ENCODE data around the gene SRSF1. TPM values are rescaled to one million over a fixed set of nuclear protein-coding genes. Genes with fewer than 3 reads are reported as not detected.

The SRSF1 gene
- total and polyA plus RNA-seq, 2 experiments from 2014 or later, result 107 to 175 TPM

GRCh38 chr17:57954397-57955182 lies 52.5 kb downstream of the SRSF1 start:
- H3K9me3 ChIP-seq (ENCODE audit: low read depth), result no peaks in the 10 kb centered on the region
- peak overlapping the region; percentile 85 for H3K4me3 ChIP-seq
- H3K36me3 ChIP-seq (replicated peaks; ENCODE audit: insufficient read depth, low read depth), result no peaks in the 10 kb centered on the region
- peaks cover 39% of the 10 kb centered on the region for H3K79me2 ChIP-seq
- H3K4me1 ChIP-seq (ENCODE audit: insufficient read depth), result peaks cover 38% of the 10 kb centered on the region
- H3K27me3 ChIP-seq, result no peaks in the 10 kb centered on the region
- WGBS (ENCODE audit: low lambda C conversion rate, missing lambda C conversion rate), result 4% methylated on average over 10 of the region's 85 CpGs
- TF ChIP-seq CTCF (IDR thresholded peaks at IDR 0.05; ENCODE audit: poor library complexity) (no peak), EZH2 (IDR thresholded peaks at IDR 0.05; ENCODE audit: borderline replicate concordance) (no peak), EZH2phosphoT487 (IDR thresholded peaks at IDR 0.05; ENCODE audit: low read depth, severe bottlenecking, unreplicated experiment) (no peak)
- H2AFZ ChIP-seq, result peak overlapping the region; percentile 88
- peak overlapping the region; percentile 93 for H3K4me2 ChIP-seq
- H3K9me2 ChIP-seq (replicated peaks; ENCODE audit: insufficient read depth), result no peaks in the 10 kb centered on the region
- peak overlapping the region; percentile 89 for H3K27ac ChIP-seq
- H4K20me1 ChIP-seq (ENCODE audit: insufficient read depth, poor library complexity, severe bottlenecking), result no peaks in the 10 kb centered on the region
- peak; percentile 70 for DNase-seq (ENCODE audit: low spot score)

- H3K27me3 ChIP-seq, result no peaks in the 10 kb centered on the region
- no peak overlapping the region for H2AFZ ChIP-seq
- no peak for DNase-seq (ENCODE audit: low spot score)
- peak overlapping the region; percentile 85 for H3K4me3 ChIP-seq
- peaks cover 43% of the 10 kb centered on the region for H3K79me2 ChIP-seq
- no peaks in the 10 kb centered on the region for H4K20me1 ChIP-seq (ENCODE audit: insufficient read depth, poor library complexity, severe bottlenecking)
- WGBS (ENCODE audit: low lambda C conversion rate, missing lambda C conversion rate), result 68% methylated on average over 13 of the region's 13 CpGs
- peak overlapping the region; percentile 93 for H3K4me2 ChIP-seq
- H3K4me1 ChIP-seq (ENCODE audit: insufficient read depth), result peaks cover 46% of the 10 kb centered on the region
- no peaks in the 10 kb centered on the region for H3K9me2 ChIP-seq (replicated peaks; ENCODE audit: insufficient read depth)
- no peaks in the 10 kb centered on the region for H3K9me3 ChIP-seq (ENCODE audit: low read depth)
- H3K36me3 ChIP-seq (replicated peaks; ENCODE audit: insufficient read depth, low read depth), result no peaks in the 10 kb centered on the region
- TF ChIP-seq EZH2phosphoT487 (IDR thresholded peaks at IDR 0.05; ENCODE audit: low read depth, severe bottlenecking, unreplicated experiment), result no peak
- peak overlapping the region; percentile 89 for H3K27ac ChIP-seq
These were observed 53.2 kb downstream of the SRSF1 start for GRCh38 chr17:57953705-57954396.

Small RNA genes within 50 kb of the gene (small RNA-seq; reads per million reads assigned to genes)
- not detected for gene AC015813.4

Other genes starting within 250 kb of the SRSF1 start
- 21.9 and 35.1 TPM in 2 replicates for gene MRPS23, start 157.2 kb downstream of the SRSF1 start, total RNA-seq
- 44.2 and 50.4 TPM in 2 replicates for gene MRPS23, start 157.2 kb downstream of the SRSF1 start, polyA plus RNA-seq
- gene CUEDC1, start 51.8 kb downstream of the SRSF1 start, total RNA-seq, result 9.3 and 11.6 TPM in 2 replicates
- 23.3 and 27.4 TPM in 2 replicates for gene CUEDC1, start 51.8 kb downstream of the SRSF1 start, polyA plus RNA-seq
- gene VEZF1, start 19.0 kb downstream of the SRSF1 start, total RNA-seq, result 56.0 and 57.3 TPM in 2 replicates
- 19.1 and 20.9 TPM in 2 replicates for gene VEZF1, start 19.0 kb downstream of the SRSF1 start, polyA plus RNA-seq
- 19.0 and 23.2 TPM in 2 replicates for gene DYNLL2, start 76.2 kb upstream of the SRSF1 start, total RNA-seq
- 2.2 and 2.7 TPM in 2 replicates for gene DYNLL2, start 76.2 kb upstream of the SRSF1 start, polyA plus RNA-seq
- not detected in 2 replicates for gene OR4D1, start 141.1 kb upstream of the SRSF1 start, total RNA-seq
- not detected in 2 replicates for gene OR4D1, start 141.1 kb upstream of the SRSF1 start, polyA plus RNA-seq
- not detected in 2 replicates for gene OR4D2, start 159.7 kb upstream of the SRSF1 start, total RNA-seq
- not detected in 2 replicates for gene OR4D2, start 159.7 kb upstream of the SRSF1 start, polyA plus RNA-seq
- not detected in 2 replicates for gene EPX, start 185.5 kb upstream of the SRSF1 start, total RNA-seq
- gene EPX, start 185.5 kb upstream of the SRSF1 start, polyA plus RNA-seq, result not detected in 2 replicates
- gene MKS1, start 212.0 kb upstream of the SRSF1 start, total RNA-seq, result 10.5 and 14.2 TPM in 2 replicates
- gene MKS1, start 212.0 kb upstream of the SRSF1 start, polyA plus RNA-seq, result 11.9 and 15.6 TPM in 2 replicates
- gene LPO, start 231.3 kb upstream of the SRSF1 start, total RNA-seq, result 0.24 and 1.0 TPM in 2 replicates
- 0.29 TPM in 1 of 2 replicates, not detected in the other for gene LPO, start 231.3 kb upstream of the SRSF1 start, polyA plus RNA-seq